ENCODE results near the gene ARFGEF3. TPM values are rescaled to one million over a fixed set of nuclear protein-coding genes. Genes with fewer than 3 reads are reported as not detected.

The ARFGEF3 gene
- polyA plus RNA-seq, 10 donors, result 0.76 to 2.6 (median 1.6) TPM

Other genes starting within 250 kb of the ARFGEF3 start
- gene PERP, start 54.5 kb upstream of the ARFGEF3 start, polyA plus RNA-seq (ENCODE audit: insufficient read length in 10 of 10), result 10 to 100 TPM in 2 of 10 donors, 1 to 10 TPM in 4, under 1 TPM in 4; 0.56 to 50.7 (median 1.1) TPM
- gene PBOV1, start 56.6 kb downstream of the ARFGEF3 start, polyA plus RNA-seq (ENCODE audit: insufficient read length in 10 of 10), result under 1 TPM in 2 of 10 donors, not detected in 8; 0.08 to 0.10 TPM
- gene SMIM28, start 216.0 kb downstream of the ARFGEF3 start, polyA plus RNA-seq (ENCODE audit: insufficient read length in 10 of 10), result not detected
- gene HEBP2, start 242.3 kb downstream of the ARFGEF3 start, polyA plus RNA-seq (ENCODE audit: insufficient read length in 10 of 10), result 10 to 100 TPM; 32.4 to 50.4 (median 43.7) TPM

Measured in muscle of back (tissue), 10 donors.